GM19438 (cell line): Measurements from ENCODE around the gene EFNB1.
"Not testable (repeated sequence)": the region's sequence is repeated elsewhere in the genome, so short reads cannot be mapped to it uniquely, and the experiment has no call there.

ENCODE experiments used
- ATAC-seq: cut with Tn5 transposase; IDR thresholded peaks from one replicate; pipeline ENCODE4 v1.9.1; 2021; ENCODE audit warnings: low read depth; ENCODE audit not compliant: unreplicated experiment

Gene EFNB1

DNA sequence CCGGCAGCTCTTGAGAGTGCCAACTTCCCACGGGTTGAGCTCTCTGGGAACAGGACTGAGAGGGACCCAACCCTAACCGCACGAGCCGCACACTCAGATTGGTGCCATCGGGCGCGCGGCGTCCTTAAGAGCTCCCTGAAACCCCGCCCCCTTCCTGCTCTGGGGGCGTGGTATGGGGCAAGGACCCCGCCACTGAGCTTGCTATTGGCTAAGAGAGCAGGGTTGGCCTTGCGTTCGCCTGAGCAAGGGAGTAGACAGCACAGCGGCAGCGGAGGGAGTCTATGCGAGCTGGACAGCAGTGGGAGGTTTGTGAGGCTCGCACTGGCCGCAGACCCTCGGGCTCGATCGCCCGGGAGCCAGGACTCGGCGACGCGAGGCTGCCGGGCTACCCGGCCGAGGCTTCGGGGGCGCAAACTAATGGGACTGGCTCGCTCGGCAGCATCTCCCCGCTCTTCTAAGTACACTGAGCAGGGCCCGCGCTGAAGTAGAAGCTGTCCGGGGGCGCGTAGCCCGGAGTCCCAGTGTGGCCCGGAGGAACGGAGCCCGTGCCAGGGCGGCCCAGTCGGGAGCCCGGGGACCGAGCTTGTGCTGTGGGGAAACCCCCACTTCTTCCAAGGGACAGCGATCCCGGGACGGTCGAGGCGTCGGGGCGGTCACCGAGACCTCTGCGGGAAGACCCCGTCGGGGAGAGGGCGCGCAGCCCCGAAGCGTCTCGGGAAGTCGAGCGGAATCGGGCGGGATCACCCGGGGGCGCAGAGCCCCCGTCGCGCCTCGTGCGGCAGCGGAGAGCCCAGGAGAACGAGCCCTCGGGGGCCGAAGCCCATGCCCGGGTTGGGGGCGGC lies at the start of gene EFNB1:
EFNB1 (plus strand) TSS at position 282 of the 842 bp plus-strand sequence. CDS start 756 bp downstream, outside the sequence.
- peak; percentile 85 for ATAC-seq

DNA sequence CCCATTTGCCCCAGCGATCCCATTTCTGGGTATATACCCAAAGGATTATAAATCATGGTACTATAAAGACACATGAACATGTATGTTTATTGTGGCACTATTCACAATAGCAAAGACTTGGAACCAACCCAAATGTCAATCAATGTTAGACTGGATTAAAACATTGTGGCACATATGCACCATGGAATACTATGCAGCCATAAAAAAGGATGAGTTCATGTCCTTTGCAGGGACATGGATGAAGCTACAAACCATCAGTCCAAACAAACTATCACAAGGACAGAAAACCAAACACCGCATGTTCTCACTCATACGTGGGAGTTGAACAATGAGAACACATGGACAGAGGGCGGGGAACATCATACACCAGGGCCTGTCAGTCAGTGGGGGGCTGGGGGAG lies 47.5 kb upstream of the EFNB1 start:
- ATAC-seq: not testable (repeated sequence)

DNA sequence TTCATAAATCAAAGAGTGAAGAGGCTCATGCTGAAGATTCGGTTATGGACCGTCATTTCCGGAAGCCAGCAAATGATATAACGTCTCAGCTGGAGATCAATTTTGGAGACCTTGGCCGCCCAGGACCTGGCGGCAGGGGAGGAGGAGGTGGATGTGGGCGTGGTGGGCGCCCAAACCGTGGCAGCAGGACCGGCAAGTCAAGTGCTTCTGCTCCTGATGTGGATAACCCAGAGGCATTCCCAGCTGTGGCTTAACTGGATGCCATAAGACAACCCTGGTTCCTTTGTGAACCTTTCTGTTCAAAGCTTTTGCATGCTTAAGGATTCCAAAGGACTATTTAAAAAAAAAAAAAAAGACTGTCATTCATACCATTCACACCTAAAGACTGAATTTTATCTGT lies 44.0 kb upstream of the EFNB1 start:
- no peak for ATAC-seq

DNA sequence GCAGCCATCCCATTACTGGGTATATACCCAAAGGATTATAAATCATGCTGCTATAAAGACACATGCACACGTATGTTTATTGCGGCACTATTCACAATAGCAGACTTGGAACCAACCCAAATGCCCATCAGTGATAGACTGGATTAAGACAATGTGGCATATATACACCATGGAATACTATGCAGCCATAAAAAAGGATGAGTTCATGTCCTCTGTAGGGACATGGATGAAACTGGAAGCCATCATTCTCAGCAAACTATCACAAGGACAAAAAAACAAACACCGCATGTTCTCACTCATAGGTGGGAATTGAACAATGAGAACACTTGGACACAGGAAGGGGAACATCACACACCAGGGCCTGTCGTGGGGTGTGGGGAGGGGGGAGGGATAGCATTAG lies 42.2 kb upstream of the EFNB1 start:
- ATAC-seq: not testable (repeated sequence)

DNA sequence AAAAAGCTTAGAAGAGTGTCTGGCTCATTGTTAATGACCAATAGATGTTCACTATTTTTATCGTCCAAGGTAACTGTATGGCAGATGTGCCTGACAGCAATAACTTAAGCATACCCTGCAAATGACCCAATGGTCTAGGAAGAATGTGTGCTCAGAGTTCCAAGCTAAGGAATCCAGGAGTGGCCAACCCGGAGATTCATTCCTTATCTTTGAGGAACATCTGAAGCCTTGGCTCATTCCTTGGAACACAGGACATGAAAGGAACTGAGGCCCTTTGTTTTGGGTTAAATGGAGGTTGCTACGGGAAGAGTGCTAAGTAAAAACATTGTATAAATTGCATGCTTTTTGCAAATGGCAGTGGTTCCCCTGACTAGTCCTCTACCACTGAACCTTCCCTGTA lies 38.9 kb upstream of the EFNB1 start:
- ATAC-seq: no peak

DNA sequence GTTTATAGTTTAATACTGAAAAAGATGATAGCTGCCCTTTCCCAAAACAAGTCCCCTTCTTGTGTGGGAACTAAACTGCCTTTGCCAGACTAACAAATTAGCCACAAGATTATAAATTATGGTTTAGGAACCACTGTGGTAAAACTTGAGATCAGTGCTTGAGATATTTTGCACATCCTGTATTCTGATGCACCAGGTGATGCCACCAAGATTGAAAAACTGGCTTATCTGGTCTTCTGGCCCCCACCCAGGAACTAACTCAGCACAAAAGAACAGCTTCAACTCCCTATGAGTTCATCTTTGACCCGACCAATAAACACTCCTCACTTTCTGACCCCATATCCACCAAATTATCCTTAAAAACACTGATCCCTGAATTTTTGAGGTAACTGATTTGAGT lies 36.7 kb upstream of the EFNB1 start:
- ATAC-seq: no peak

DNA sequence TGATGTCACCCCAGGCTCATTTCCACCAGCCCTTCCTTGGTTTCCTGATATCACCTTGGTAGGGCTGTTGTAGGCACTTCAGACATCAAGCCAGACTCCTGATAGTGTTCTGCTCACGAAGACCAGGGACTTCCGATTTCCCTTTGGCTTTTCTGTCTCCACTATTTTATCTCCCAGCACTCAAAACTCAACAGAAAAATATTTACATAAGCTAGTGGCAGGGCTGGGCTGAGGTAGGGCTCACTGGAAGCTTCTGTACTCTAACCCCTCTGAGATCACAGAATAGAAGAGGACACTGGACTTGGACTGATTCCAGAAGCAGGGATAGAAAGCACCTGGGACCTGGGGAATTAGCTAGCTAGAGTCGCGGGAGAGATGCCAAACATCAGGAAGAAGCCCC lies 34.4 kb upstream of the EFNB1 start:
- no peak for ATAC-seq

DNA sequence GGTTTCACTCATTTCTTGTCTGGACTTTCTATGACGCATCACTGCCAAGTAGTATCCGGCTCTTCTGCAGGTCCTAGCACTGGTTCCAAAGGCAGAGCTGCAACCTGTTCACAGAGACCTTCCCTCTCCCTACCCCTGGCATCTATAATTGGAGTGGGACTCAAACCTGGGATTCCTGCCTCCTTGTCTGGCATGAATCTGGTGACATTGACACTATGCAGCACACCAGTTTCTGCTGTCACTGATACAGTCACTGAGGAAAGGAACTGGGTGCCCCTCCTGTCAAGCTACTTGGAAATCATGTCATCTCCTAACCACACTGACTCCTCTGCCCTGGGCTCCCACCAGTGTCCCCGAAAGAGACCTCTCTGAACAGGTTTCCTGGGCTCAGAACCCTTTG lies 33.1 kb upstream of the EFNB1 start:
- no peak for ATAC-seq

DNA sequence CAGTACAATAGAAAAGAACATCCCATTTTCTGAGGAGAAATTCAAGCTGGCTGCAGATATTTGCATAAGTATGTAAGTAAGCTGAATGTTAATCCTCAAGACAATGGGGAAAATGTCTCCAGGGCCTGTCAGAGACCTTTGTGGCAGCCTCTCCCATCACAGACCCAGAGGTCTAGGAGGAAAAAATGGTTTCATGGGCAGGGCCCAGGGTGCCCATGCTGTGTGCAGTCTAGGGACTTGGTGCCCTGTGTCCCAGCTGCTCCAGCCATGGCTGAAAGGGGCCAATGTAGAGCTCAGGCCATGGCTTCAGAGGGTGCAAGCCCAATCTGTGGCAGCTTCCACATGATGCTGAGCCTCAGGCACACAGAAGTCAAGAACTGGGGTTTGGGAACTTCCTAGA lies 30.4 kb upstream of the EFNB1 start:
- ATAC-seq: not testable (repeated sequence)

DNA sequence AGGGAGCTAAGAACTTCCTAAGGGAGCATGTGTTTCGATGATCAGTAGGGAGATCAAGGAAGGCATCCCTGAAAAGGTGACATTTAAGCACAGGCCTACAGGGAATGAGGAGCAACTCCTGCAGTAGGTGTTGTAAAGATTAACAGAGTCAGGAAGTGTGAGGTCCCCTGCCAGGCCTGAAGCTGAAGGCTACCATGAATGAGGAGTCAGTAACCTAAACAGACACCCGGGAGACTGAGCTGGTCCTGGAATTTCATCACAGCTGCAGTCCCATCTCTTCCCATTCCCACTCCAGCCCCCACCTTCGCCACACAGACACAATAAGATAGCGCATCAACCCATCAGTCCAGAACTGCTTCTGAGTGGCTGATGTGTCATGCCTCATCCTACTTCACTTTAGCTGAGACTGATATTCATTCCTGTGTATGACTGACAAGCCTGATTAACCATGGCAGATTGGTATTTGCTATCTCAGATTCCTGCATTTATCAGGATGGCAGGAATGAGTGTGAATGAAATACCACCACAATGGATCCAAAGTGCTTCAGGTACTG lies 27.0 kb upstream of the EFNB1 start:
- ATAC-seq: no peak

DNA sequence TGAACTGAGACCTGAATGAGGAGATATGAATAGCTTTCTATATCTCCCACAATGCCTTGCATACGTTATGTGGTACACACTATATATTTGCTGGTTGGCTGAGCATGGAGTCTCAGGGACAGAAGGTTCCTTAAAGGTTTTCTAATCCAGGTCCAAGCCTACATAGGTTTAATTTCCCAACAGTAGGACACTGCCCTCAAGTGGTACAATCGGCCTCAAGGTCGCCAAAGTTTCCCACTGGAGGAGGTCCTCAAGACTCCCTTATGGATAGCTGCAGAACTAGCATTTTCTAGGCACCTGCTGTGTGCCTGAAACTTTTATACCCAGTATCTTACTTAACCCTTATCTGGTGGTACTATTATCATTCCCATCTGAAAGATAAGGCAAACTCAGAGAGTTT lies 21.0 kb upstream of the EFNB1 start:
- ATAC-seq: no peak

DNA sequence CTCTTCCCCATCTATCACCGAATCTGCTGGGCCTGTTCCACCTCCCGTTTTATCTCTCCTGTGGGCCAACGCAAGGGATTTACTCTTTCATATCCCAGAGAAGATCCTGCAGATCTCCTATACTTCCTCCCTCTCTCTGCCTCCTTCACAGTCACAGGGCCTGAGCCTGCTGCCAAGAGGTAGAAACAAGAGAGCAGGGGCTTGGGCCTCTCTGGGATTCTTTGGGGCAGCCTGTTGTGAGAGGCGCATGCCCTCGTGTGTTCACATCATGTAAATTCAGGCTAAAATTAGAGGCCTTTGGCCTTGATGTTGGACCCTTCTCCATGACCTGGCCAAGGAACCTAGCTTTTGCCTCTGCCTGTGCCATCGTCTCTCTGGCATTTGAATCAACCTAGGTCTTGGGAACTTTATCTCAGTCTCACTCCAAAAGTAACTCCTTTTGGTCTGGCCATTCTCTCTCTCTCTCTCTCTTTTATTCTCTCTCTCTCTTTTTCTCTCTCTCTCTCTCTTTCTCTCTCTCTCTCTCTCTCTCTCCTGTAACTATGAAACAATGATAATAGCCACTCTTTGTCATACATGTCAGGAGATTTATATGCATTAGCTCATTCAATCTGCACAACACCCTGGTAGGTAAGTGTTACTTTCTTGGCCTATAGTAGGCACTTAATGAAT lies 20.0 kb upstream of the EFNB1 start:
- no peak for ATAC-seq

DNA sequence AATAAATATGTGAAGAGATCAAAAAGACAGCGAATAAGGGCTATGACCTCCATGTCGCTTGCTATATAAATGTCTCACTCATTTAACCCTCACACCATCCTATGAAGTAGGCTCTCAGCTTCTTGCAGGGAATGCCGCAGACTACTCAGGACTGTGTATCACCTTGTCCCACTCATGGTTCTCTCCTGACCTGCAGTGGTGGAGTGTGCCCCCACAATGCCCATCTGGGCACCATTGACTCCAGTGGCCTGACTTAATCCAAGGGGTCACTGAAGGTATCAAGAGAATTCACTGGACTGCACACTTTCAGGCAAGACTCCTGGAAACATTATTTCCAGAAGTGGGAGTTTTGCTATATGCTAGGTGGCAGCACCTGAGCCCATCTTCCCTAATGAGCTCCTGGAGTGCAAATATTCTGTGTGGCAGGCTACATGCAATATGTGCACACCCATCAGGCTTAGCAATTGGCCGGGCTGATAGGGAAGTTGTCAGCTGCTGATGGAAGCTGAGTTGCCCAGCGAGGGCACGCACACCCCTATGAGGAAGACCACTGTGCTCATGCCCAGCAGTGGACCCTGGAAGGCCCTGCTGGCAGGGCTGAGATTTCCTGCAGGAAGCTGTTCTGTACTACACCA lies 8.2 kb upstream of the EFNB1 start:
- no peak for ATAC-seq

DNA sequence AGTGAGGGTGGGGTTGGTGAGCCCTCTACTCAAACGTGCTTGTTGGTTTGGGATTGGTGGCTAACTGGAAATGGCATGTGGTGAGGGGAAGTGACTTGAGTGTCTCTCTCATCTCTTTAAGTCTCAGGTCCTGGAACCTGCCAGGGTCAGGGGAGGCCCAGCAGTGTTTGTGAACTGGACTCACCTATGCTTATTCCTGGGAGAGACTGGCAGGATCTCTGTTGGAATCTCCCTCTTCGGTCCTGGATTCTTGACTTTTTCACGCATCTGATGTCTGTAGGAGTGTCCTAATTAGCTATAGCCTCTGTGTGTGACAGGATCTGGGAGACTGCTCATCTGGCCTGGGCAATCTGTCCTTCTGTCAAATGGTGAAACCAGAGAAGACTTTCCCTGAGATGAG lies 7.2 kb upstream of the EFNB1 start:
- ATAC-seq: no peak

DNA sequence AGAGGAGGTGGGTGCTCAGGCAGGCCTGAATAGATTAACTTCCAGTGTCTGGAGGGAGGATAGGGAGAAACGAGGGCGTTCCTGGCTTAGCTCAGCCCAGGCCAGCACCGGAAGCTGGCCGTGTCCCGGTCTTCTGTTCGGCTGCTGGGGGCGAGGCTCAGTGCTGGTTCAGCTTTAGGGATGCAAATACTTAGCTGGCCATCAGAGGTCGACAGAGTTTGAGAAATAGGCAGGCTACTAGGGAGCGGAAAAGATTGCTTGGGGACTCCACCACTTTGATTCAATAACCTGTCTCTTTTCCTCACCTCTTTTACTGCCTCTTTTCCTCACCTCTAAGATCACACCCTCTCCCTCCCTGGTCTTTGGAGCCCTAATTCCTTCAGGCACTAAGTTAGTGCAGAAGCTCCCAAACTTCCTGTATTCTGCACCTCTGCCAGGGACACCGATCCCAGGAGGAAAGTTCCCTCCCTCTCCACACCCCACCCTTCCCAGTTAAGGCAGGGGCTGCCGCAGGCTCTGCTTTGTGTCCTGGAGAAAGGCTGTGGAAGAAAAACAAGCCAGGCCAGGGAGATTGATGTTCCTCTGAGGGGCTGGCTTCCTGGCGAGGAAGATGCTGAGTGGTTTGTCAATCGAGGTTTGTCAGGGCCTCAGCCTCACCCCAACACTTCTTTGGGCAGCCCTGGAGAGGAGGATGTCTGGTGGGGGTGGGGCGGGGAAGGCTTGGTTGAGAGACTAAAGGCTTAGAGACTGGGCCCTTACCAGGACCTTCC lies 6.0 kb upstream of the EFNB1 start:
- no peak for ATAC-seq

DNA sequence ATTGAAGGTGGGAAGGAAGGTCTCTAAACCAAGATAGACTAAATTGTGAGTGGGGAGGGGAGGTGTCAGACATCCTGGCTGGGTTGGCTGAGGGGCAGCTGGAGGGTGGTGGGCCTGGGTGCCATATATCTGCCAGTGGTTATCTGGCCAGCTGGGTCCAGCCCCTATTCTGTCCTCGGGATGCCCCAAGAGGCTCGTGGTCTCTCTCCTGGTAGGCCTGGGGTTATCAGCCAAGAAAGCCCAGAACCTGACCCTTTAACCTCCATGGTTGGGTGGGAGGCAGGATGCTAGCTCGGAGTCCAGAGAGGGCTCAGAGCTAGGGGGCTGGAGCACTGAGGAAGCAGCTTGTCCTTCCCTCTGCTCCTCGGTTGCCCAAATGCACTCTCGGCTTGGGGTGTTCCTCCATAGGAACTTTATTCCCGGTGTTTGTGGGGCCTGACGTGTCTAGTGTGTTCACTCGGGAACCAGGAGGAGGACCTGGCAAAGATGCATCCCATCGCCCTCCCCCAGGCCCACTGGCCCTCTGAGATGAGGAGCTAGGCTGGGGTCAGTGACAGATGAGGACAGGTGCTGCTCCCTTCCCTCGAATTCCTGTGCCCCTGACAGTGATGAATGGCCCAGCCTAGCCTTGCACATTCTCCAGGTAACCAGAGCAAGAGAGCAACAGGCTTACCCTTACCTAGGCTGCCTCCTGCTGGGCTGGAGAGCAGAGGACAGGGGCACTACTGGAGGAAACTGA lies 5.2 kb upstream of the EFNB1 start:
- no peak for ATAC-seq

DNA sequence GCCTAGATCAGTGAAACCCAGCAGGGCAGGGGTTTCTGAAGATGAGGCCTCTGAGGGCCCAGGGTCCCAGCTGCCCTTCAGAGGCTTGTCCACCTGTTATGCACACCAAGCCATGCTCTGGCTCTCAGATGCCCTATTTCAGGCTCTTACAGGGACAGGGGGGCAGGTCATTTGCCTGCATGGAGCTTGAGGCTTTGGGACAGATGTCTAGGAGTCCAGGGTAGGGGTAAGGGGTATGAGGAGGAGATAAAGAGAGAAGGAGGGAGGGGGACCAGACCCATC lies 4.7 kb upstream of the EFNB1 start:
- ATAC-seq: no peak

DNA sequence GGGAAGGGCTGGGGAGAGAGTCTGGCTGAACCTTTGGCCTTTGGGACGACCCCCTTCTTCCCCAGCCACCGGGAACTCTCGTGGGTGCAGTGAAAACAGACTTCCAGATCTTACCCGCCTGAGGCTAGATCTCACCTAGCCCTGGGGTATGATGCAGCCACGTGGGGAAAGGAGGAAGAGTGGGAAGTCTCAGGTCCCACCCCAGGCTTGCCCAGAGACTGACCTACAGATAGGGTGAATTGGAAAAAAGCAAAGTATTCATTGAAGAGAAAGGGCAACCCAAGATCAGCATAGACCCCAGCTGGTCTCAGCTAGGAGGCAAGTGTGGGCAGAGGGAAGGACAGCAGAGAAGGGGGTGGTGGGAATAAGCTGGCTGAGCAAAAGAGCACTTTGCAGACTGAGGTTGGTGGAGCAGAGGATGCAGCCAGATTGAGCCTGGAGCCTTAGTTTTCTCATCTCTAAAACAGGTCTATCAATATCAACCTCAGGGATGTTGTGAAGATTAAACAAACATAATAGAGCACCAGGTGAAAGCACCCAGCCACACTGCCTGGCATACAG lies 4.2 kb upstream of the EFNB1 start:
- no peak for ATAC-seq

DNA sequence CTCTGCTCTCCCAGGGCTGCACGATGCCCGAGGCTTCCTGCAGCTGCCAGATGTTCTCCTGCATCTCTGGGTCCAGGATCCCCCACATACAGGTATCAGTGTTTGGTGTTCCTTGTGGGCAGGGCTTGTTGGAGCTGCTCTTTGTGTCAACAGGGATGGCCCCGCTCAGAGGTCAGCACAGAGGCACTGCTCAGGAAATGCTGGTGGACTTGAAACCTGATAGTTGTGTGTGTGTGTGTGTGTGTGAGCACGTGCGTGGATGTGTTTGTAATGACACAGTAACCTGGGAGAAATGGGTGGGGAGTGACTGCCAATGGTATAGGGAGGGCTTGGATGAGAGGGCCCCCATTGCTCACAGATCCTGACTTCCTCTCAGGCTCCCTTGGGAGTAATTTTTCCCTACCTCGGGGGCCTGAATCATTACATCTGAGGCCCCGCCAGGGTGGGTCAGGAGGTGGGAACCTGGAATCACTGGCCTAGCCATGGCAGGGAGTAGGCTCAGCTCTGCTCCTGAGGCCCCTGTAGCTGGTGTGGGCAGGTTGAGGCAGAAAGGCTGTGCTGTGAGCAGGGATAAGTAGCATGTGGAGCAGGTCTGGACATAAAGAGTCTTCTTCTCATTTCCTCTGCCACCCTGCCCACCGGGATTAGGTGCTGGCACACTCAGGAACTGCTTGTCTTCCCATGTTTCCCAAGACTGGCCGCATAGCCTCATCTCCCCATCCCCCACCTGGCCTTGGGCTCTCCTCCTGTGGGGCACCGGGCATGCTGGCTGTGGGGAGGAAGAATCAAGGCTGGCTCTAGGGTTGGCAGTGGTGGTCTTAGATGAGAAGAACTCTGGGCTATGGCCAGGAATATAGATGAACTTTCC lies 2.5 kb upstream of the EFNB1 start:
- ATAC-seq: no peak
